HFFc6 (cell line): ENCODE data around the gene MYH10. TPM values are rescaled to one million over a fixed set of nuclear protein-coding genes. Genes with fewer than 3 reads are reported as not detected.
A peak's percentile ranks its signal among the peaks of the same experiment; 100 is the strongest.

Experiments used
- DNase-seq: peaks from one replicate; pipeline ENCODE4 v3.0.0-alpha.2; 2018
- H3K27ac Mint-ChIP-seq: 2 replicates; pipeline ENCODE4 v1.8.0; 2020; ENCODE audit warnings: mild to moderate bottlenecking, mixed read lengths
- H3K27me3 Mint-ChIP-seq: 2 replicates; pipeline ENCODE4 v1.8.0; 2021; ENCODE audit warnings: mild to moderate bottlenecking, moderate library complexity, mixed read lengths; ENCODE audit not compliant: insufficient read depth
- H3K36me3 Mint-ChIP-seq: 2 replicates; pipeline ENCODE4 v1.8.0; 2021; ENCODE audit warnings: low read depth, mixed read lengths
- H3K4me1 Mint-ChIP-seq: 2 replicates; pipeline ENCODE4 v1.8.0; 2020; ENCODE audit warnings: low read depth, mixed read lengths
- H3K4me3 Mint-ChIP-seq: 2 replicates; pipeline ENCODE4 v1.8.0; 2020; ENCODE audit warnings: mild to moderate bottlenecking, moderate library complexity, mixed read lengths
- H3K9me3 Mint-ChIP-seq: 2 replicates; pipeline ENCODE4 v1.8.0; 2020; ENCODE audit warnings: mild to moderate bottlenecking, mixed read lengths
- total RNA-seq, 6 experiments: library from RNA; stranded (reverse); fragmentation: NEBNext Ultra II Directional; extraction: Animal tissue kit (Norgen Biotek cat#: 25700); gene quantifications; 2 replicates in 1 of 6; 3 replicates in 5 of 6; pipeline ENCODE4 v1.2.3, GENCODE V29; 2021
- TF ChIP-seq, protein P1 (sequence below): fragments of 200-600 bp; sonication (generic); IDR thresholded peaks from 2 replicates; pipeline ENCODE4 v1.5.0; 2021; ENCODE audit warnings: antibody characterized with exemption, mild to moderate bottlenecking

MYH10 gene
- total RNA-seq, 6 experiments from 2014 or later, result 54.0 to 63.3 (median 58.3) TPM

DNA sequence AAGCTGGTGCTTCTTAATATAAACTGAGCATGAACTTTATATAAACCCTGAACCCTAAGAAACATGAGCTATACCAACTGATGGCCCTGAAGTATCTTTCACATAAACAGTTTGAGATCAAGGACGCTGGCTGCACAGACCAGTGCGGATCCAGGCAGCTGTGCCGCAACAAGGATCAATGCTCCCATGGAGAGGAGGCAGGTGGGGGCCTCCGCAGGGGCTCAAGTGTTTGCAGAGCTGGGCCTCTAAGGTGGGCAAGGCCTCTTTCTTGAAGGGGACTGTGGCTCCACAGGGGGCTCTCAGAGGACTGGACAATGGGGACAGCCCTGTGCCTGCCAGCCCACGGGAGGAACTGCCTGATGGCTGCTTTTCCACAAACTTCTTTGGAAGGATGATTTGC, 148.8 kb downstream of the MYH10 start:
- Mint-ChIP-seq H3K27ac (no peak overlapping the region), H3K36me3 (peaks cover 53% of the 10 kb centered on the region), H3K4me3 (no peak overlapping the region), H3K9me3 (peaks cover 11% of the 10 kb centered on the region), H3K4me1 (peaks cover 34% of the 10 kb centered on the region), H3K27me3 (peaks cover 1% of the 10 kb centered on the region)
- TF ChIP-seq, protein P1, sequence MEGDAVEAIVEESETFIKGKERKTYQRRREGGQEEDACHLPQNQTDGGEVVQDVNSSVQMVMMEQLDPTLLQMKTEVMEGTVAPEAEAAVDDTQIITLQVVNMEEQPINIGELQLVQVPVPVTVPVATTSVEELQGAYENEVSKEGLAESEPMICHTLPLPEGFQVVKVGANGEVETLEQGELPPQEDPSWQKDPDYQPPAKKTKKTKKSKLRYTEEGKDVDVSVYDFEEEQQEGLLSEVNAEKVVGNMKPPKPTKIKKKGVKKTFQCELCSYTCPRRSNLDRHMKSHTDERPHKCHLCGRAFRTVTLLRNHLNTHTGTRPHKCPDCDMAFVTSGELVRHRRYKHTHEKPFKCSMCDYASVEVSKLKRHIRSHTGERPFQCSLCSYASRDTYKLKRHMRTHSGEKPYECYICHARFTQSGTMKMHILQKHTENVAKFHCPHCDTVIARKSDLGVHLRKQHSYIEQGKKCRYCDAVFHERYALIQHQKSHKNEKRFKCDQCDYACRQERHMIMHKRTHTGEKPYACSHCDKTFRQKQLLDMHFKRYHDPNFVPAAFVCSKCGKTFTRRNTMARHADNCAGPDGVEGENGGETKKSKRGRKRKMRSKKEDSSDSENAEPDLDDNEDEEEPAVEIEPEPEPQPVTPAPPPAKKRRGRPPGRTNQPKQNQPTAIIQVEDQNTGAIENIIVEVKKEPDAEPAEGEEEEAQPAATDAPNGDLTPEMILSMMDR, result no peak
- DNase-seq, result no peak

- no peak for DNase-seq
- Mint-ChIP-seq H3K27me3 (peaks cover 1% of the 10 kb centered on the region), H3K4me1 (peaks cover 34% of the 10 kb centered on the region), H3K36me3 (peaks cover 54% of the 10 kb centered on the region), H3K27ac (no peak overlapping the region), H3K9me3 (peaks cover 11% of the 10 kb centered on the region), H3K4me3 (no peak overlapping the region)
- TF ChIP-seq, protein P1, result no peak
Measured at GRCh38 chr17:8481089-8481488, 149.4 kb downstream of the MYH10 start.

- Mint-ChIP-seq H3K9me3 (peaks cover 11% of the 10 kb centered on the region), H3K4me3 (no peak overlapping the region; the same call in 1 of the 2 replicates), H3K27ac (peak overlapping the region; percentile 72), H3K27me3 (peaks cover 1% of the 10 kb centered on the region), H3K4me1 (peaks cover 34% of the 10 kb centered on the region), H3K36me3 (peaks cover 55% of the 10 kb centered on the region)
- TF ChIP-seq, protein P1, result no peak
- no peak for DNase-seq
Measured at GRCh38 chr17:8480011-8480976, 150.2 kb downstream of the MYH10 start.

DNA sequence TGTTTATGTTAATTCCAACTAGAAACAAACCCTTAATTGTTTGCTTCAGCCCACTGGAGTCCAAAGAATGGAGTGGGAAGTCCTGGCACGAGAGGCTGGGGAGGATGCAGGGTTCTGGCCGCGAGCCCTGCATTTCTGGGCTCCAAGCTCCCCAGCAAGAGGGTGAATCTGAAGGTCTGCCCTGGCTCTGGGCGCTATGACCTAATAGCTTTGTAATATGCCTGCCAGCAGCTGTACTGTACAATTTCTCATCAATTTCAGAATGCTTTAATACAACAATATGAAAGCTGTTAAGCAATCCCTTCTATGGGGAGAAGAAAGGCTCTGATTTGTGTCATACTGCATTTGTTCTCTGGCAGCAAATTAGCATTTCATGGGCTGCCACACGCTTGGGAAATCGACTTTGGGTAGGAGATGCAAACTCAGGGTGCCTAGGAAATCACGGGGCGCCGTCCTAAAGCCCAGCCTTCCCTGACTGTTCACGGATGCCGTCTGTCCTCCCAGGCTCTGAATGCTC, 151.0 kb downstream of the MYH10 start:
- H3K4me3 Mint-ChIP-seq, result no peak overlapping the region; the same call in 1 of the 2 replicates
- TF ChIP-seq, protein P1, result no peak
- peaks cover 5% of the 10 kb centered on the region for H3K9me3 Mint-ChIP-seq
- peaks cover 55% of the 10 kb centered on the region for H3K36me3 Mint-ChIP-seq
- peaks cover 34% of the 10 kb centered on the region for H3K4me1 Mint-ChIP-seq
- peaks cover 5% of the 10 kb centered on the region for H3K27me3 Mint-ChIP-seq
- DNase-seq, result peak; percentile 62
- H3K27ac Mint-ChIP-seq, result peak overlapping the region; percentile 72

- Mint-ChIP-seq H3K4me1 (peaks cover 33% of the 10 kb centered on the region), H3K9me3 (no peaks in the 10 kb centered on the region), H3K4me3 (no peak overlapping the region), H3K27ac (peak overlapping the region; percentile 50), H3K27me3 (peaks cover 5% of the 10 kb centered on the region), H3K36me3 (peaks cover 50% of the 10 kb centered on the region)
- DNase-seq, result no peak
- TF ChIP-seq, protein P1, result no peak
Measured at GRCh38 chr17:8477715-8478441, 152.6 kb downstream of the MYH10 start.
